ENCODE results near the gene CACNB1.
A peak's percentile ranks its signal among the peaks of the same experiment; 100 is the strongest.

Gene CACNB1

DNA sequence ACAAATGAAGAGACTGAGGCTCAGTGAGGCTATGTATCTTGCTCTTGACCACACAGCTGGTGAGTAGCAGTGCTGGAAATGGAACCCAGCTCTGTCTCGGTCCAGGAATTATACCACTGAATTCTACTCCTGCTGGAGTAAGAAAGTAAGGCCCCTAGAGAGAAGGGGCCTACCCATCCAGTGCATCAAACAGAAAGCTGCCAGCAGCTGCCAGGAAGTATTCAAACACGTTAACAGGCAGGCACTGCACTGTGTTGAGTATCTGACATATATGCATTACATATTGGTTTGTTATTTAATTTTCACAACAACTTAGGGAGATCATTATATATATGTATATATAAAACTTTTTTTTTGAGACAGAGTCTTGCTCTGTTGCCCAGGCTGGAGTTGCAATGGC, 35.5 kb downstream of the CACNB1 start:
- Histone ChIP-seq H3K4me3 (ENCODE audit: low read depth, low read length) (no peak overlapping the region), H3K4me1 (ENCODE audit: control insufficient read depth, insufficient read depth, low read length) (0 out of 2 replicates have a peak, but pooled peaks cover under 1% of the 10 kb centered on the region), H3K9me3 (ENCODE audit: control insufficient read depth, insufficient read depth, low read depth, low read length) (no peaks in the 10 kb centered on the region), H3K27ac (ENCODE audit: extremely low read depth, low read depth, low read length) (no peak overlapping the region), H3K36me3 (ENCODE audit: control insufficient read depth in 2 of 2, insufficient read depth in 1 of 2, low read length in 2 of 2) (no peaks in the 10 kb centered on the region)
- POLR2A ChIA-PET: no interaction called here
- CTCF ChIA-PET: interaction anchor here (0.6 to 7.0 kb wide), 4 partner anchors 8 to 111 kb away, joined by 3 to 183 read pairs (median 27); no protein-coding TSS in a partner anchor
- TF ChIP-seq ZNF660 (tag by site-specific recombination; IDR thresholded peaks at IDR 0.05) (no peak), ZNF155 (tag by site-specific recombination; IDR thresholded peaks at IDR 0.05) (no peak), ZXDB (tag by site-specific recombination; IDR thresholded peaks at IDR 0.05) (no peak)
- TF ChIP-seq, protein P1, sequence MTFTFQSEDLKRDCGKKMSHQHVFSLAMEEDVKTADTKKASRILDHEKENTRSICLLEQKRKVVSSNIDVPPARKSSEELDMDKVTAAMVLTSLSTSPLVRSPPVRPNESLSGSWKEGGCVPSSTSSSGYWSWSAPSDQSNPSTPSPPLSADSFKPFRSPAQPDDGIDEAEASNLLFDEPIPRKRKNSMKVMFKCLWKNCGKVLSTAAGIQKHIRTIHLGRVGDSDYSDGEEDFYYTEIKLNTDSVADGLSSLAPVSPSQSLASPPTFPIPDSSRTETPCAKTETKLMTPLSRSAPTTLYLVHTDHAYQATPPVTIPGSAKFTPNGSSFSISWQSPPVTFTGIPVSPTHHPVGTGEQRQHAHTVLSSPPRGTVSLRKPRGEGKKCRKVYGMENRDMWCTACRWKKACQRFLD (tag by site-specific recombination; IDR thresholded peaks at IDR 0.05): no peak

DNA sequence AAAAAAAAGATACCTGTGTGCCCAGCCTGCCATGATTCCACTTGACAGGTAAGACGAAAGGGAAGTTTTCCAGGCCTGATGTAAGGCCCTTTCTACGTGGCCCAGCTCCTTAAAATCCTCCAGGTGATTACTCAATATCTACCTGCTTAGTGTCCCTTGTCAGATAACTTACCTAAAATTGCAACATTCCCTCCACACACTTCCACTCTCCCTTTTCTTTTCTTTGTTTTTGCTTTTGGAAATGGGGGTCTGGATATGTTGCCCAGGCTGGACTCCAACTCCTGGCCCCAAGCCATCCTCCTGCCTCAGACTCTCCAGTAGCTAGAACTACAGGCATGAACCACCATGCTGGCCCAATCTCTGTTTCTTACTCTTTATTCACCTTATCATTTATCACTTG, 38.8 kb downstream of the CACNB1 start:
- Histone ChIP-seq H3K36me3 (ENCODE audit: control insufficient read depth in 2 of 2, insufficient read depth in 1 of 2, low read length in 2 of 2) (no peaks in the 10 kb centered on the region), H3K4me3 (ENCODE audit: low read depth, low read length) (no peak overlapping the region), H3K9me3 (ENCODE audit: control insufficient read depth, insufficient read depth, low read depth, low read length) (no peaks in the 10 kb centered on the region), H3K4me1 (ENCODE audit: control insufficient read depth, insufficient read depth, low read length) (no peaks in the 10 kb centered on the region), H3K27ac (ENCODE audit: extremely low read depth, low read depth, low read length) (no peak overlapping the region)
- TF ChIP-seq, protein P2, sequence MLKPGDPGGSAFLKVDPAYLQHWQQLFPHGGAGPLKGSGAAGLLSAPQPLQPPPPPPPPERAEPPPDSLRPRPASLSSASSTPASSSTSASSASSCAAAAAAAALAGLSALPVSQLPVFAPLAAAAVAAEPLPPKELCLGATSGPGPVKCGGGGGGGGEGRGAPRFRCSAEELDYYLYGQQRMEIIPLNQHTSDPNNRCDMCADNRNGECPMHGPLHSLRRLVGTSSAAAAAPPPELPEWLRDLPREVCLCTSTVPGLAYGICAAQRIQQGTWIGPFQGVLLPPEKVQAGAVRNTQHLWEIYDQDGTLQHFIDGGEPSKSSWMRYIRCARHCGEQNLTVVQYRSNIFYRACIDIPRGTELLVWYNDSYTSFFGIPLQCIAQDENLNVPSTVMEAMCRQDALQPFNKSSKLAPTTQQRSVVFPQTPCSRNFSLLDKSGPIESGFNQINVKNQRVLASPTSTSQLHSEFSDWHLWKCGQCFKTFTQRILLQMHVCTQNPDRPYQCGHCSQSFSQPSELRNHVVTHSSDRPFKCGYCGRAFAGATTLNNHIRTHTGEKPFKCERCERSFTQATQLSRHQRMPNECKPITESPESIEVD (tag by site-specific recombination; IDR thresholded peaks at IDR 0.05): no peak
- peak; percentile 66; the same call in 1 of the 2 replicates for TF ChIP-seq ZNF121 (tag by site-specific recombination; IDR thresholded peaks at IDR 0.05)
- TF ChIP-seq PRDM1 (tag by site-specific recombination; IDR thresholded peaks at IDR 0.05): 0 out of 2 replicates have a peak, but pooled peaks have one; percentile 36
- POLR2A ChIA-PET: no interaction called here
- CTCF ChIA-PET: interaction anchor here (0.6 to 1.1 kb wide), 7 partner anchors 9 to 184 kb away, joined by 3 to 7 read pairs (median 4); no protein-coding TSS in a partner anchor

DNA sequence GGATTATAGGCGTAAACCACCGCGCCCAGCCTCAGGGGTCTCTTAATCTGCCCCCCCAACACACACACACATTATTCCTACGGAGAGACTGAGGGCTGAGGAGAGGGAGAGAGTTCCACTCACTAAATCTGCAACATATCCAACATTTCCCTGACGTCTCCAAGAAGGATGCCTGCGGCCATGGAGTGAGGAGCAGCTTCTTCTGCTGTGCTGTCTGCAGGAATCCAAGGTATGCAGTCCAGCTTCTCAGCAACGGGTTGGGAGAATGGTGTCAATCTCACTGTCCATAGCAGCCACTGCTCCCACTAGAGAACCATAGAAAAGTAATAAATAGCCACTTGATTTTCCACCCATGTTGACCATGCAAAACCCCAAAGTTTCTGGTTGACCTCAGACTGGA, 41.0 kb downstream of the CACNB1 start:
- no peak overlapping the region for H3K4me3 ChIP-seq (ENCODE audit: low read depth, low read length)
- ChIA-PET CTCF (interaction anchor here (1.2 to 1.4 kb wide), 2 partner anchors 9 to 18 kb away, joined by 5 to 7 read pairs; no protein-coding TSS in a partner anchor), POLR2A (no interaction called here)
- no peaks in the 10 kb centered on the region for H3K36me3 ChIP-seq (ENCODE audit: control insufficient read depth in 2 of 2, insufficient read depth in 1 of 2, low read length in 2 of 2)
- TF ChIP-seq ZNF561 (tag by site-specific recombination; IDR thresholded peaks at IDR 0.05; ENCODE audit: borderline replicate concordance) (no peak), ZNF521 (tag by site-specific recombination; IDR thresholded peaks at IDR 0.05) (no peak), KLF7 (tag by site-specific recombination; IDR thresholded peaks at IDR 0.05; ENCODE audit: borderline replicate concordance) (no peak)
- TF ChIP-seq, protein P3, sequence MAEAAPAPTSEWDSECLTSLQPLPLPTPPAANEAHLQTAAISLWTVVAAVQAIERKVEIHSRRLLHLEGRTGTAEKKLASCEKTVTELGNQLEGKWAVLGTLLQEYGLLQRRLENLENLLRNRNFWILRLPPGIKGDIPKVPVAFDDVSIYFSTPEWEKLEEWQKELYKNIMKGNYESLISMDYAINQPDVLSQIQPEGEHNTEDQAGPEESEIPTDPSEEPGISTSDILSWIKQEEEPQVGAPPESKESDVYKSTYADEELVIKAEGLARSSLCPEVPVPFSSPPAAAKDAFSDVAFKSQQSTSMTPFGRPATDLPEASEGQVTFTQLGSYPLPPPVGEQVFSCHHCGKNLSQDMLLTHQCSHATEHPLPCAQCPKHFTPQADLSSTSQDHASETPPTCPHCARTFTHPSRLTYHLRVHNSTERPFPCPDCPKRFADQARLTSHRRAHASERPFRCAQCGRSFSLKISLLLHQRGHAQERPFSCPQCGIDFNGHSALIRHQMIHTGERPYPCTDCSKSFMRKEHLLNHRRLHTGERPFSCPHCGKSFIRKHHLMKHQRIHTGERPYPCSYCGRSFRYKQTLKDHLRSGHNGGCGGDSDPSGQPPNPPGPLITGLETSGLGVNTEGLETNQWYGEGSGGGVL (tag by site-specific recombination; IDR thresholded peaks at IDR 0.05): no peak
- no peaks in the 10 kb centered on the region for H3K9me3 ChIP-seq (ENCODE audit: control insufficient read depth, insufficient read depth, low read depth, low read length)
- H3K27ac ChIP-seq (ENCODE audit: extremely low read depth, low read depth, low read length): no peak overlapping the region
- peaks cover 3% of the 10 kb centered on the region for H3K4me1 ChIP-seq (ENCODE audit: control insufficient read depth, insufficient read depth, low read length)

DNA sequence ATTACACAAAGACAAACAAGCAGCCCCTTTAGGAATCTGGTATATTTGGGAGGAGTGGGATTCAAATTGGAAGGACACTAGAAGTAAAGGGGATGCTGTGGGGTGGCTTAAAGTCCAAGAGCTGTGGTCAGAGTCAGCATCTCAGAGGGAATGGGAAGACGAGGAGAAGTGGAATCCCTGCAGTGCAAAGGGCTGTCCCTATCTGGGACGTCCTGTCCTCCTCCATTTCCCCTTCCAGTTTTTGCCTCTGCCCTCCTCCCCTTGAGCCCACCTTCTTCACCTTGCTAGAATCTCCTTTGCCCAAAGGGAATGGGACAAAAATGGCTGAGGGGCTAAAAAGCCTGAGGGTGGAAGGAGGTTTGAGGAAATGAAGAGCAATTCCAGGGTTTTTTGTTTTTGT, 41.8 kb downstream of the CACNB1 start:
- ChIA-PET CTCF (interaction anchor here (1.2 to 1.4 kb wide), 2 partner anchors 9 to 19 kb away, joined by 5 to 7 read pairs; no protein-coding TSS in a partner anchor), POLR2A (interaction anchor here (3.3 kb wide), 1 partner anchor 9 kb away, joined by 25 read pairs; no protein-coding TSS in a partner anchor)
- Histone ChIP-seq H3K9me3 (ENCODE audit: control insufficient read depth, insufficient read depth, low read depth, low read length) (no peaks in the 10 kb centered on the region), H3K27ac (ENCODE audit: extremely low read depth, low read depth, low read length) (no peak overlapping the region), H3K4me1 (ENCODE audit: control insufficient read depth, insufficient read depth, low read length) (peaks cover 3% of the 10 kb centered on the region), H3K36me3 (ENCODE audit: control insufficient read depth in 2 of 2, insufficient read depth in 1 of 2, low read length in 2 of 2) (no peaks in the 10 kb centered on the region), H3K4me3 (ENCODE audit: low read depth, low read length) (no peak overlapping the region)
- TF ChIP-seq GLI2 (tag by site-specific recombination; IDR thresholded peaks at IDR 0.05; ENCODE audit: borderline replicate concordance, low read depth): no peak
- no peak for TF ChIP-seq ZFP3 (tag by site-specific recombination; IDR thresholded peaks at IDR 0.05; ENCODE audit: low read depth)
- no peak for TF ChIP-seq ZNF302 (tag by site-specific recombination; IDR thresholded peaks at IDR 0.05; ENCODE audit: low read depth)
- no peak for TF ChIP-seq ZNF510 (tag by site-specific recombination; IDR thresholded peaks at IDR 0.05; ENCODE audit: insufficient replicate concordance)
- TF ChIP-seq SCRT1 (tag by site-specific recombination; IDR thresholded peaks at IDR 0.05; ENCODE audit: borderline replicate concordance): no peak

Measured in HEK293 (cell line).